ENCODE results near the gene HAUS5.

Gene HAUS5

GRCh38 chr19:35607661-35608060 is 4.9 kb upstream of the HAUS5 start:
- no peak for DNase-seq (ENCODE audit: low read depth)

DNA sequence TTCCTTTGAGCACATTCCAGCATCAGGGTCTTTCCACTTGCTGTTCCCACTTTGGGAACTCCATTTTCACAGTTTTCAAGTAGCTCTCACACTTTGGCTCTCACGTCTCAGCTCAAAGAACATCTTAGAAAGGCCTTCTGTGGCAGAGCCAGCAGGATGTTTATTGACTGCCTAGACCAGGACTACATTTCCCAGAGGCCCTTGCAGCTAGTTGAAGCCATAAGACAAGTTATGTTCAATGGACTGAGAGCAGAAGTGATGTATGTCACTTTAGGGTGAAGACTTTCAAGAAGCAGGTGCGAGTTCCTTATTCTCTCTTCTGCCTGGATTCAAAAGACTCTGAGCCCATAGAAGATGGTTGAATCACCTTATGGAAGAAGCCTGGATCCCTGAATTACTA is 4.3 kb upstream of the HAUS5 start:
- DNase-seq (ENCODE audit: low read depth) = no peak

GRCh38 chr19:35609851-35610353 is 2.6 kb upstream of the HAUS5 start:
- no peak for DNase-seq (ENCODE audit: low read depth)

GRCh38 chr19:35612224-35612558 is 344 bp upstream of the HAUS5 start:
- no peak for DNase-seq (ENCODE audit: low read depth)

DNA sequence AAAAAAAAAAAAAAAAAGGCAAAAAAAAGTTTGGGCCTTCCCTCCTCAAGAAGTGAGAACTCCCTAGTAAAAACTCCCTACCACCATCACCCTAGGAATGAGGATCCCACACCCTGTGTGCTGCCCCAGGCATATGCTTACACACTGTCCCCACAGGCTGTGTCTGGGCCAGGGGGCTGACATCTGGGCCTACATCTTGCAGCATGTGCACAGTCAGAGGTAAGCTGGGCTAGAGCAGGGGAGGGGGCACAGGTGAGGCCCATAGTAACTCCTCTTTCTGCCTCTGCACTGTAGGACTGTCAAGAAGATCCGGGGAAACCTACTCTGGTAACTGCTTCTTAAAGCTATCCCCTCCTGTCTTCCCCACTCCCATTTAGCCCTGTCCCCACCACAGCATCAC is 1.0 kb downstream of the HAUS5 start:
- no peak for DNase-seq (ENCODE audit: low read depth)

DNA sequence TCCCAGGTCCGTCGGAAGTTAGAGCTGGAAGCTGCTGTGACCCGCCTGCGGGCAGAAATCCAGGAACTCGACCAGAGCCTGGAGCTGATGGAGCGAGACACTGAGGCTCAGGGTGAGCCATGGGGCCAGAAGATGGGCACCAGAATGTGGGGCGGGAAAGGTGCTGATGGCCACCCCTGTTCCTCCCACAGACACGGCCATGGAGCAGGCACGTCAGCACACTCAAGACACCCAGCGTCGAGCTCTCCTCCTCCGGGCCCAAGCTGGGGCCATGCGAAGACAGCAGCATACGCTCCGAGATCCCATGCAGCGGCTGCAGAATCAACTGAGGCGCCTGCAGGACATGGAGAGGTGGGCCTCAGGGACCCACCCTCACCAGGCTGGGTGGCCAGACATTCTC is 2.5 kb downstream of the HAUS5 start:
- no peak for DNase-seq (ENCODE audit: low read depth)

GRCh38 chr19:35618857-35619256 is 6.3 kb downstream of the HAUS5 start:
- no peak for DNase-seq (ENCODE audit: low read depth)

- no peak for DNase-seq (ENCODE audit: low read depth)
These were observed 6.9 kb downstream of the HAUS5 start for GRCh38 chr19:35619290-35619923.

GRCh38 chr19:35620001-35620400 is 7.5 kb downstream of the HAUS5 start:
- no peak for DNase-seq (ENCODE audit: low read depth)

- DNase-seq (ENCODE audit: low read depth) = no peak
These were observed 9.2 kb downstream of the HAUS5 start for GRCh38 chr19:35621708-35622107.

DNA sequence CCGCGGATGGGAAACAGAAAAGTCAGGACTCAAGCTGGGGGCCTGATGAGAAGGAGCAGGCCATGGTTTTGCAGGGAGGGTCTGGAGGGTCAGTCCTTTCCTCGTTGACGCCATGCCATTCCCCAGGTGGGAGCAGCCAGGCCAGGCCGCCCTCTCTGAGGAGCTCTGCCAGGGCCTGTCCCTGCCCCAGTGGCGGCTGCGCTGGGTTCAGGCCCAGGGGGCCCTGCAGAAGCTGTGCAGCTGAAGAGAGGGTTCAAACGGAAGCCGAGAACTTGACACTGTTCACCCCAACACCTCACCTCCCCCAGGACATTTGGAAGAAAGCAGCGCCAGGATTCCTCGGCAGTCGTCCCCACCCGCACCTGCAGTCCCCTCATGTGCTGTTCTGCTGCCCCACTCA is 10.2 kb downstream of the HAUS5 start:
- DNase-seq (ENCODE audit: low read depth) = no peak

DNA sequence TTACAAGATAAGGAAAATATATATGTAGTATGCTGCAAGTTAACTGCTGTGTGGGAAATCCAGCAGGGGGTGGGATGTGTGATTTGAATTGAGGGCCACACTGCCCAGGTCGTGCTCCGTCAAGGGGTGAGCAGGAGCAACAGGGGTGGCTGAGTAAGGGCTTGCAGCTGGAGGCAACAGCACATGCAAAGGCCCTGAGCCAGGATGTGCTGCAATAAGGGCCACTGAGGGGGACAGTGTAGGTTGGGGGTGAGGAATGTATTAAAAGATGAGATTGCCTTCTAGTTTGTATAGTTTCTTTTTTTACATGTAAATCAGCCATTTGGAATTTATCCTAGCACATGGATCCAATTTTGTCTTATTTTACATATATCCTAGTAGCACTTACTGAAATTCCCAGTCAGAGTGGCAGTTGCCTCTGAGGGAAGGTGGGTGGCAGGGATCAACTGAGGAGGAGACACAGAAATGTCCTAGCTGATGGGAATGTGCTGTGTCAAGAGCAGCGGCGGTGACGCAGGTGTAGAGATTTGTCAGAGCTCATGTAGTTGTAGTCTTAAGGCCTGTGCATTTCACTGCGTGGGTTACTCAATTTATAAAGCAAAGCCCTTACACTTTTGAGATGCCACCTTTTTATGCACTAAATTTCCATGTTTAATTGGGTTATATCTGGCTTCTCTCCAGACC is 10.9 kb downstream of the HAUS5 start:
- no peak for DNase-seq (ENCODE audit: low read depth)

GRCh38 chr19:35628264-35628564 is 15.7 kb downstream of the HAUS5 start:
- DNase-seq (ENCODE audit: low read depth) = no peak

- DNase-seq (ENCODE audit: low read depth) = peak; percentile 96
These were observed 16.2 kb downstream of the HAUS5 start, which contains the start of gene RBM42 for GRCh38 chr19:35628565-35629331. Gene RBM42 (plus strand): TSS chr19:35629036. CDS start chr19:35629154, 118 bp downstream.

- no peak for DNase-seq (ENCODE audit: low read depth)
These were observed 16.7 kb downstream of the HAUS5 start for GRCh38 chr19:35629332-35629633.

DNA sequence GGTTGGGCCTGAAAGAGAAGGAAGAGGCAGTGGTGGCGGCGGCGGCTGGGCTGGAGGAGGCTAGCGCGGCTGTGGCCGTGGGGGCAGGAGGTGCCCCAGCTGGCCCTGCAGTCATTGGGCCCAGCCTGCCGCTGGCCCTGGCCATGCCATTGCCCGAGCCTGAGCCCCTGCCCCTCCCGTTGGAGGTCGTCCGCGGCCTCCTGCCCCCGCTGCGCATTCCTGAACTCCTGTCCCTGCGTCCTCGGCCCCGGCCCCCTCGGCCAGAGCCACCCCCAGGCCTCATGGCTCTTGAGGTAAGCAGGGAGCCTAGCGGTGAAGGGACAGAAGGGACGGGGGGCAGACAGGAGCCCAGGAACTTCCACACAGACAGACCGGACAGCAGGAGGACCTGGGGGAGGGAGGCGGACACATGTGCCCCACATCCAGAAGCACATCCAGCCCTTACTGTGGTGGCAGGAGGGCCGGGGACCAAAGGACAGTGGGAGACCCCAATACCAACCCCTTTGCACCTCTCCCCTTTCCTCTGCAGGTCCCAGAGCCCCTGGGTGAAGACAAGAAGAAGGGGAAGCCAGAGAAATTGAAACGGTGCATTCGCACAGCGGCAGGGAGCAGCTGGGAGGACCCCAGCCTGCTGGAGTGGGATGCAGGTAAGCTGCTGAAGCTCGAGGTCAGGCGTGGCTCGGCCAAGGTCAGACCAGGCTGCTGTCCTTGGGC is 21.3 kb downstream of the HAUS5 start:
- no peak for DNase-seq (ENCODE audit: low read depth)

DNA sequence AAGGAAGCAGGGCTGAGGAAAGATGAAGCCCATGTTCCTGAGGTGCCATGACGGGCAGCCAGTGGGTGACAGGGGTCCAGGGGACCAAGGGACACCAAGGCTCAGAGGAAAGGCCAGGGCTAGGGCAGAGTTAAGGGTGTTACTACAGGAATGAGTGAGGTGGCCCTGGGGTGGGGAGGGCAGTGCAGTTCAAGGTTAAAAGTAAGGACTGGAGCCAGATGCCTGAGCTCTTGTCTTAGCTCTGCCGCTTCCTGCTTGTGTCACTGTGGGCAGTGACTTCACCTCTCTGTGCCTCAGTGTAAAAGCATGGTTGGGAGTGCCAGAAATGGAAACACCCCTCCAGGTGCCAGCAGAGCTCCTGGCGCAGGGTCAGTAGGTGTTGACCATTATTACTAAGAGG is 24.1 kb downstream of the HAUS5 start:
- DNase-seq (ENCODE audit: low read depth) = no peak

- DNase-seq (ENCODE audit: low read depth) = no peak
These were observed 24.6 kb downstream of the HAUS5 start for GRCh38 chr19:35637165-35637564.

GRCh38 chr19:35639321-35639639 is 26.7 kb downstream of the HAUS5 start:
- DNase-seq (ENCODE audit: low read depth) = no peak

GRCh38 chr19:35639863-35640262 is 27.3 kb downstream of the HAUS5 start:
- no peak for DNase-seq (ENCODE audit: low read depth)

GRCh38 chr19:35641515-35642151 is 29.1 kb downstream of the HAUS5 start, which contains the start of gene ETV2:
Gene ETV2 (plus strand): TSS chr19:35641745. CDS start chr19:35642461, 716 bp downstream.
- DNase-seq (ENCODE audit: low read depth) = no peak

GRCh38 chr19:35642312-35642711 is 29.8 kb downstream of the HAUS5 start:
- no peak for DNase-seq (ENCODE audit: low read depth)

Measured in GM04503 (cell line).